Activated T-cell treated with anti-CD3 and anti-CD28 coated beads, Interleukin-2, amount 50 U/mL, for 24 hours (primary cell): ENCODE measurements around the gene MNT.
A peak's percentile ranks its signal among the peaks of the same experiment; 100 is the strongest.

Experiments
- DNase-seq: peaks from one replicate; pipeline ENCODE4 v3.0.0-alpha.2; 2020
- H3K27ac Mint-ChIP-seq: 2 replicates; pipeline ENCODE4 v1.8.0; 2020; ENCODE audit warnings: mild to moderate bottlenecking, mixed read lengths
- H3K27me3 Mint-ChIP-seq: 2 replicates; pipeline ENCODE4 v1.8.0; 2020; ENCODE audit warnings: mixed read lengths
- H3K36me3 Mint-ChIP-seq: 2 replicates; pipeline ENCODE4 v1.8.0; 2020; ENCODE audit warnings: low read depth, mixed read lengths
- H3K4me1 Mint-ChIP-seq: 2 replicates; pipeline ENCODE4 v1.8.0; 2020; ENCODE audit warnings: low read depth, mixed read lengths
- H3K4me3 Mint-ChIP-seq: 2 replicates; pipeline ENCODE4 v1.8.0; 2020; ENCODE audit warnings: mild to moderate bottlenecking, moderate library complexity, mixed read lengths
- H3K9me3 Mint-ChIP-seq: 2 replicates; pipeline ENCODE4 v1.8.0; 2020; ENCODE audit warnings: mixed read lengths

The MNT gene

GRCh38 chr17:2405247-2405926 is 4.5 kb upstream of the MNT start:
- Mint-ChIP-seq H3K27ac (peak overlapping the region; percentile 13), H3K27me3 (no peaks in the 10 kb centered on the region), H3K4me3 (no peak overlapping the region), H3K9me3 (no peaks in the 10 kb centered on the region), H3K4me1 (peaks cover 39% of the 10 kb centered on the region), H3K36me3 (peaks cover 25% of the 10 kb centered on the region)
- DNase-seq: no peak

GRCh38 chr17:2403044-2403443 is 2.2 kb upstream of the MNT start:
- H3K9me3 Mint-ChIP-seq: no peaks in the 10 kb centered on the region
- H3K27me3 Mint-ChIP-seq: no peaks in the 10 kb centered on the region
- peaks cover 28% of the 10 kb centered on the region for H3K36me3 Mint-ChIP-seq
- peaks cover 51% of the 10 kb centered on the region for H3K4me1 Mint-ChIP-seq
- H3K4me3 Mint-ChIP-seq: no peak overlapping the region
- no peak for DNase-seq
- no peak overlapping the region for H3K27ac Mint-ChIP-seq

- H3K36me3 Mint-ChIP-seq: peaks cover 28% of the 10 kb centered on the region
- no peak for DNase-seq
- H3K4me1 Mint-ChIP-seq: peaks cover 56% of the 10 kb centered on the region
- H3K4me3 Mint-ChIP-seq: peak overlapping the region; percentile 72
- H3K27me3 Mint-ChIP-seq: no peaks in the 10 kb centered on the region
- H3K9me3 Mint-ChIP-seq: no peaks in the 10 kb centered on the region
- peak overlapping the region; percentile 82 for H3K27ac Mint-ChIP-seq
Observed at GRCh38 chr17:2402544-2402943, 1.7 kb upstream of the MNT start.

DNA sequence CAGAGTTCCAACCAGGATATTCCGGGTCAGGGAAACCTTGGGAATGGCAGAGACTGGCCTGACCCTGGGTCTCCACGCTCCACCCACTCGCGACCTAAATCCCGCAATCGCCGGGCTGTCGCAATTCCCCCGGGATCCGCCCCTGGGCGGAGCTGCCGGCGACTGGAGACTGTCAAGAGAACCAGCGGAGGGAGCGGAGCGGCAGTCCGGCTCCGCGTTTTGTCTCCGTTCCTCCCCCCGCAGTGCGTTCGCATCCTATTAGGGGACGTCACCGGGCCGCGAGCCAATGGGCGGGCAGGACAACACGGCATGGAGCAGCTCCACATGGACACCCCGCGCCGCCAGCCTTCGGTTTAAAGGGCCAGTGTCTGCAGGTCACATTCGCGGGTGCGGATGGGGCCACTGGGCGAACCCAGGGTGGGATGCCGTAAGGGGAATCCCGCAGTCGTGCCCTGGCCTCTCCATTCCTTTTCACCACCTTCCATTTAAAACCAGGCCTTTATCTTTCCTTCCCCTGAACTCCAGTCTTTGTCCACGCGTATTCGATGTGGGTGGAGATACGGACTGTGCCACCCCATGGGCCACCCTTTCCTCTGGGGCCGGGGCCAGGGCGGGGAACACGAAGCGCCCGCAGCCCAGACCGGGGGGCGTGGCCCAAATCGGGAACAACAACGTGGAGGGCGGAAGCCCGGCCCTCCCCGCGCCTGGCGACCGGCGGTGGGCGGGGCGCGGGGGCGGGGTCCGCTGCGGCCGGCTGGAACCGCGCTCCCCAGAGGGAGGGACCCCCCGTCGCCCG is 764 bp upstream of the MNT start:
- peak overlapping the region; percentile 98 for H3K27ac Mint-ChIP-seq
- H3K9me3 Mint-ChIP-seq: no peaks in the 10 kb centered on the region
- peak overlapping the region; percentile 89 for H3K4me3 Mint-ChIP-seq
- peaks cover 22% of the 10 kb centered on the region for H3K36me3 Mint-ChIP-seq
- H3K27me3 Mint-ChIP-seq: no peaks in the 10 kb centered on the region
- peaks cover 56% of the 10 kb centered on the region for H3K4me1 Mint-ChIP-seq
- DNase-seq: peak; percentile 99

GRCh38 chr17:2400474-2400866 is 390 bp downstream of the MNT start:
- peak overlapping the region; percentile 95 for H3K4me3 Mint-ChIP-seq
- peak overlapping the region; percentile 99 for H3K27ac Mint-ChIP-seq
- H3K36me3 Mint-ChIP-seq: peaks cover 16% of the 10 kb centered on the region
- no peaks in the 10 kb centered on the region for H3K9me3 Mint-ChIP-seq
- DNase-seq: peak; percentile 78
- H3K4me1 Mint-ChIP-seq: peaks cover 60% of the 10 kb centered on the region
- no peaks in the 10 kb centered on the region for H3K27me3 Mint-ChIP-seq

DNA sequence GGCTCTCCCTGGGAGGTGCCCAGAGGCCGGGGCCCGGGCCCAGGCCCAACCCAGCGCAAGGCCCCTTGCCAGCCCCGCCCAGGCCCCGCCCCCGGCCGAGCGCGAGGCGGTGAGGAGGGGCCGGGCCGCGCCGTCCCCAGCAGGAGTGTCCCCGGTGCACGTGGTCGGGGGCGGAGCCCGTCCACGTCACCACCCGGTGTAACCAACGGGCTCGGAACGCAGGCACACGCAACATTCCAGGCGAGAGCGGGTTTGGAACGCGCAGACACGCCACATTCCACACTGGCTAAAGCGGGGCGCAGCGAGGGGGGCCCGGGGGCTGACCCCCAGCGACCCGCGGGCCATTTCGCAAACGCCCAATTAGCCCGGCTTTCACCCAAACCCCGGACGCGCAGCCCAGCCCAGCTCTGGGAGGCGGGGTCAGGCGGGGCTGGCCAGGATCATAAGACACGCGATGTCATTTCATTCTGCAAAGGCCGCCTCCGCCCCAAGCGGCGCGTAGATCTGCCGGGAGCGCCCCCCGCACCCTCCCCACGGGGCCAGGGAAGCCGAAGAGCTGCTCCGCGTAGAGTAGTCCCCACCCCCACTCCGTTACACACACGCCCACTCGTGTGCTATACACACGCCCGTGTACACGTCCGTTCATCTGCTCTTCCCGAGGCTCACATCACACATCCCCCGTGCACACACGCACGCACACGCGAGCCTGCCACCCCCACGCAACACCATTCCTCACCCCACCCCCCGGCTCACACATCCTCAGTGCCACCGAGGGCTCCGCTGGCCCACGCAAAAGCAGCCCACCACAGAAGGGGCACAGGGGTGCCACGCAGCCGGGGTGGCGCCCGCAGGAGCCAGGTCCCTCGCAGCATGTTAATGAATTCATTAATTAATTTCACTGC is 1.0 kb downstream of the MNT start:
- Mint-ChIP-seq H3K27ac (peak overlapping the region; percentile 99), H3K4me3 (peak overlapping the region; percentile 95), H3K36me3 (peaks cover 9% of the 10 kb centered on the region), H3K4me1 (peaks cover 57% of the 10 kb centered on the region), H3K9me3 (no peaks in the 10 kb centered on the region), H3K27me3 (no peaks in the 10 kb centered on the region)
- peak; percentile 95 for DNase-seq

DNA sequence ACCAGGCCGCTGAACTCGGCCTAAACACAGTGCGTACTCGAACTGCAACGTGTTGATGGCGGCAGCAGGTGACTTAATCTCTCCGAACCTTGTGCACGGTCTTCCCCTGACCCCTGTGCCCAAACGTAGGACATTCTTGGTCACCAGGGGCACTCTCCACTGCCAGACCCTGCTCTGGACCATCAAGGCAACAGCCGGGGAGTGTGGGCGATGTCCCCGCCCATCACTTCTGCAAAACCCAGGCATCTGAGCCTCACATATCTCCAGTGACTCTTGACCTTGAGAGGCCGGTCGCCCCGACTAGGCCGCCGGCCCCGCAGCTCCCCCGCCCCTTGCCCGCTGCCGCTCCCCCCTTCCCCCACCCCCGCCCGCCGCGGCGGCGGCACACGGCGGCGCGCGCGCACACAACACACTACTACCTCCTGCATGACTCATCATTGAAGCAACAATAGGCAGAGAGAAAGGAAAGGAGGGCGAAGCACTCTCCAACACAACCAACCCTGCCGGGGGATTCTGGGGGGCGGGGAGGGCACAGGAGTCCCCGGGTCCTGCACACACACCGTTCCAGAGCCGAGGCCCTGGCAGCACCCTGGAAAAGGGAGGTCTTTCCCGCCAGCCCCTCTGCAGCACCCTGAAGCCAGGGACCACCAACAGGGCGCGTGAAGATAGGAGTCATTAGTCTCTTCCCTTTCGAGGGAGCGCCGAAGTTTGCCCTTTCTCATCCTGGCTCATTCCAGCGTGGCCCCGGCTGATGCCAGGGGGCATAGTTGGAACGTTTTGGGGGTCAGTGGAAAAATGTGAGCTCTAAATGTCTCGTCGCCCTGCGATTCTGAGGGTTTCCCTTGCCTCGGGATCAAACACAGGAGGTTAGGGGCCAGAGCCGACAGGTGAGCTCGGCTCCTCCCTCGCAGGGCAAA is 1.9 kb downstream of the MNT start:
- peaks cover 8% of the 10 kb centered on the region for H3K36me3 Mint-ChIP-seq
- H3K27me3 Mint-ChIP-seq: no peaks in the 10 kb centered on the region
- peak; percentile 75 for DNase-seq
- H3K9me3 Mint-ChIP-seq: no peaks in the 10 kb centered on the region
- H3K4me1 Mint-ChIP-seq: peaks cover 63% of the 10 kb centered on the region
- H3K4me3 Mint-ChIP-seq: peak overlapping the region; percentile 95
- peak overlapping the region; percentile 99 for H3K27ac Mint-ChIP-seq

GRCh38 chr17:2398182-2398581 is 2.7 kb downstream of the MNT start:
- H3K4me3 Mint-ChIP-seq: peak overlapping the region; percentile 95
- peaks cover 64% of the 10 kb centered on the region for H3K4me1 Mint-ChIP-seq
- no peak for DNase-seq
- H3K27me3 Mint-ChIP-seq: no peaks in the 10 kb centered on the region
- peaks cover 9% of the 10 kb centered on the region for H3K36me3 Mint-ChIP-seq
- H3K27ac Mint-ChIP-seq: peak overlapping the region; percentile 85
- no peaks in the 10 kb centered on the region for H3K9me3 Mint-ChIP-seq

DNA sequence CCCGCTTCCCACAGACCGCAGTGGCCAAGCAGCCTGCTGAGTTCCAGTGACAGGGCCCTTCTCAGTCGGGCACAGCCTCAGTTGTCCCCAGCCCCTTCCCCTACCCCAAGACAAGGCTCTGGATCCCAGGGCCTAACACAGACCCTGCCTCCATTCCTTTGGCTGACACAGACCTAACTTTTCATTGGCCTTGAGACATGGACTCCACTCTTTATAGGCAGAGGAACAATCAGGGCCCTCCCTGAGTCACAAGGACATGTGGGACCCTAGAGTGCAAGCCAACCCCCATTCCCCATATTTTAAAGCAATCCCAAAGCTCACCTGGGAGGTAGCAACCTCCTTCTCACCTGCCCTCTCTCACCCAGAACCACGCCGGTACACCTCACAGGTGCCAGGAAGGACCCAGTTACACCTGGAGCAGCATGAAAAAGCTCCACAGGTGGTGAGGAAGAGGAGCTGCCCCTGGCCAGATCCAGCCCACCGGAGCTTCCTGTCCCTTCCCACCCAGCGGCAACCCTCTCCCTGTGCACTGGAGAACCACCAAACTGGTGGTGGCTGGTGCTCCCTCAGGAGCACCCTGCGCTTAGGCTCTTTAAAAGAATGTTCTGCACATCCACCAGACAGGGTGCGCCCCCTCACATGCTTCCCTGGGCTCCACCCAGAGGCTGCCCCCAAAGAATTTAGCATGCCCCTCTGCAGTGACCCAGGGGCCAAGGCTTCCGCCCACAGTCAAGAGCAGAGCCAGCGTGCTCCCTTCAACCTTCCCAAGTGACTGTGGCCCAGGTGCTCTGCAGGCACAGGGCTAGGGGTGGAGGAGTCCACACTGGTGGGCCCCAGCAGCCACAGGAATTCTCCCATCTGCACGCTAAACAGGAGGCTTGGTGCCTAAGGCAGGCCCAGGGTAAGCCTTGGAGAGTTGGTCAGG is 3.4 kb downstream of the MNT start:
- Mint-ChIP-seq H3K36me3 (peaks cover 9% of the 10 kb centered on the region), H3K9me3 (no peaks in the 10 kb centered on the region), H3K27me3 (no peaks in the 10 kb centered on the region), H3K27ac (peak overlapping the region; percentile 85), H3K4me3 (peak overlapping the region; percentile 95), H3K4me1 (peaks cover 57% of the 10 kb centered on the region)
- DNase-seq: no peak

DNA sequence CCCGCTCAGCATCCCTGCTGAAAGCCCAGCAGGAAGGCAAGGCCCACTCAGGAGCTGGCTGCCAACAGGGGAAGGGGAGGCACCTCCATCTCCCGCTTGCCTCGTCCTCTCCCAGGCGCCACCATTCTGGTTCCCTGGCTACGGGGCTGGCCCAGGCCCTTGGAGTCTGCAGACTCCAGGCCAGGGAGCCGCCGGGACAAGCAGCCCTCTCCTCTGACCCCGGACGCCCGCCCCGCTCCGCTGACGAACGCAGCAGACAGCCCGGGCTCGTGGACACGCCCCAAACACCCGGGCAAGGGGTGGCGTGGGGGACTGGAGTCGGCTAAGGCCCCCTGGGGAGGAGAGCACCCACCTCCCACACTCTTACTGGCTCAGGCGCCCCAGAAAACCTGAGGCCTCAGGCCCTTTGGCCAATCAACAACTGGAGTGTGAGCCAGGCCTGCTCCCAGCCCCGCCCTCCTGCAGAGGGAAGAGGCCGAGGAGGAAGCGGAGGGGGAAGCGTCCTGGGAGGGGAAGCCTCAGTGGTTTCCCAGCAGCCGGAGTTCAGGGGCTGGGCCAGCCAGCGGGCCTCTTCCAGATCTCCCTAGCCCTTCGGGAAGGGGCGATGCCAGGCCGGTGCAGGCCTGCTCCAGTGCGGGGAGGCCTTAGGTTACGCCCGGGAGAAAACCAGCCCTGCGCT is 4.2 kb downstream of the MNT start:
- Mint-ChIP-seq H3K4me3 (peak overlapping the region; percentile 95), H3K4me1 (peaks cover 59% of the 10 kb centered on the region), H3K36me3 (peaks cover 17% of the 10 kb centered on the region), H3K9me3 (no peaks in the 10 kb centered on the region), H3K27me3 (no peaks in the 10 kb centered on the region), H3K27ac (peak overlapping the region; percentile 84)
- DNase-seq: peak; percentile 70

DNA sequence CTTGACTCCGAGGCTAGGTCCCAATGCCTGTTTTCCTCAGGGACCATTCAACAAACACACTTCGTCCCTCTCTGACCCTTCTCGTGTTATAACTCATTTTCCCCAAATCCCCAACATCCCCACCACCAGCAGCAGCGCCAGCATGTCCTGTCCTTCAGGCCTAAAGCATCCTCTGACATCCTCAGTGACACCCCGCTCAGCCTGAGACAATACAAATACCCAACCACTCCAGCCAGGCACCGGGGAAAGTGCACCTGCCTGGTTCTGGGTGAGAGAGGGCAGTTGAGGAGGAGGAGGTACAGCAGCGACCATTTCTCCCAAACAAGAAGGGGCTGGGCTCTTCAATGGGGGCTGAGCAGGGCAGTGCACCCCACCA is 4.7 kb downstream of the MNT start:
- H3K27me3 Mint-ChIP-seq: no peaks in the 10 kb centered on the region
- H3K4me1 Mint-ChIP-seq: peaks cover 60% of the 10 kb centered on the region
- no peaks in the 10 kb centered on the region for H3K9me3 Mint-ChIP-seq
- peak overlapping the region; percentile 56 for H3K27ac Mint-ChIP-seq
- DNase-seq: no peak
- peak overlapping the region; percentile 95 for H3K4me3 Mint-ChIP-seq
- peaks cover 18% of the 10 kb centered on the region for H3K36me3 Mint-ChIP-seq

DNA sequence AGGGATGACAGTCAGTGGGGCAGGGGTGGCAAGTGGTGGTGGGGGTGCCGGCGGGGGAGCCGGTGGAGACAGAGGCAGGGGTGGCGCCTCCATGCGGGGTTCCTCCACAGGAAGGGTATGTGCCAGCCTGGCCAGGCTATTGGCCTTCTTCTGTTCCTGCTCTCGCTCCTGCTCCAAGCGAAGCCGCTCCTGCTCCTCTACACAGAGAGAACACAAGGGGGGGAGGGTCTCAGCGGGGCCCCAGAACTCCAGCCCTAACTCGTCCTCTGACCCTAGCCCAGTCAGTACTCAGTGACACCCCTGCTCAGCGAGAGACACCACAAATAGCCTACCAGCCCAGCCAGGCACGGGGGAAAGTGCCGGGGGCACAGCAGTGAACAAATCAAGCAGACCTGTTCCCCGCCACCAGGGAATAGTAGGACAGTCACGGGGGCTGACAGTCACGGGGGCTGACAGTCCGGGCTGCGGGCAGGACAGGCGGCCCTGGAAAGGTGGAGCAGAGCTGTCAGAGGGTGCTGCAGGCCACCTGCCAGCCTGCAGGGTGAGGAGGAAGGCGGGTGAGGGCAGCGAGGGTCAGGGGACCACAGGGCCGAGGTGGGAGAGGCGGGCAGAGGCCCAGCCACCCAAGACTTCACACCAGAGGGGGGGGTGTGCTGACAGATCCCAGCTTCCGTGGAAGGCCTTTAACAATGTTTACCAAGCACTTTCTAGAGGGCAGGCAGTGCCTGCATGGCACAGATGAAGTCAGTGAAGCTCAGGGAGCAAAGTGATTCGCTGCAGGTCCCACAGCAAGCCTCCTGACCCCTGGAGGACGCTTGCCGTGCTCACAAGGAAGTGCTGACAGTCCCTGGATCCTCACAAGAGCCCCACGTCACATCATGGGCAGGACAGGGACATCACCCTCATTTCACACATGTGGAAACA is 5.3 kb downstream of the MNT start:
- peaks cover 20% of the 10 kb centered on the region for H3K36me3 Mint-ChIP-seq
- H3K27me3 Mint-ChIP-seq: no peaks in the 10 kb centered on the region
- peaks cover 65% of the 10 kb centered on the region for H3K4me1 Mint-ChIP-seq
- peak overlapping the region; percentile 56 for H3K27ac Mint-ChIP-seq
- H3K9me3 Mint-ChIP-seq: no peaks in the 10 kb centered on the region
- peak overlapping the region; percentile 95 for H3K4me3 Mint-ChIP-seq
- no peak for DNase-seq
